ENCODE results near the gene PTPN14. TPM values are rescaled to one million over a fixed set of nuclear protein-coding genes. Genes with fewer than 3 reads are reported as not detected.

The PTPN14 gene
- polyA plus RNA-seq, 1 experiment = 34.2 TPM

DNA sequence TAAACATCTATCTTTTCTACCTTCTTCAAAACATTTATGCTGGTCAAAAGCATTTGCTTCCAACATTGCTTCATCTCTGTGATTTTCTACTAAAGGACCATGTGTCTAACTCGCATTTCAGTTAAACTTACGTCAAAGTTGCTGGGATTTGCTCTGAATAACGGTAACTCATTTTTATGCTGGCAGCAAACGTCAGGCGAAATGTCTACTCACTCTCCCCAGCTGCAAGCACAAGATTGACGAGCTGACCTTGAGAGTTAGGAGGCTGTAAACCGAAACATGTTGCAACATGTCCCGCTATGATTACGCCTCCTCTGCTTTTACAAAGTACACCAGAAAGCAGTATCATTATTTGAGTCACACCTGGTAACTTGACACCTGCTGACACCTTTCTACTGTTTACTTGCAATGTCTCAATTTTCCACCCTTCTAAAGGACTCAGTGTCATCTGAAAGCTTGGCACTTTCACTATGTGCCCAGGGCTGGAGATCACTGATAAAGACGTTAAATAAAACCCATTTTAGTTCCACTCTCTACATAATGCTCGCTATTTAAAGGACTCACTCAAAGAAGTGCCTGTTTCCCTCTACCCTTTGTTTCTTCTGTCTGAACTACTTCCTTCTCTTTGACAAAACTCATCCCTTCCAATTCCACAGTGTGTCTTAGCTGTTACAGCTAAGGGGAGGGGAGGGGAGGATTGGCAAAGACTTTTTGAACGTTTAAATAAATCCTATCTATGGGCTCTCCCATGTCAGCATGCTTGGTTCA lies 111.9 kb downstream of the PTPN14 start:
- no peak overlapping the region; the same call in 1 of the 2 replicates for H3K4me3 ChIP-seq (ENCODE audit: low read depth, low read length)
- H3K27ac ChIP-seq (ENCODE audit: low read depth, low read length) = peak overlapping the region; percentile 68
- H3K9me3 ChIP-seq (ENCODE audit: control insufficient read depth, insufficient read depth, low read length) = no peaks in the 10 kb centered on the region
- ChIA-PET CTCF (interaction anchor here (0.6 to 1.1 kb wide), 4 partner anchors 106 to 188 kb away, joined by 3 to 4 read pairs (median 3); no protein-coding TSS in a partner anchor), POLR2A (interaction anchor here (0.7 to 1.6 kb wide), 2 partner anchors 111 to 675 kb away, joined by 3 to 5 read pairs; no protein-coding TSS in a partner anchor)
- TF ChIP-seq CTCF (IDR thresholded peaks at IDR 0.05; ENCODE audit: low read depth, low read length) = no peak
- DNase-seq (ENCODE audit: low read depth, low spot score) = peak; percentile 76
- no peaks in the 10 kb centered on the region for H3K27me3 ChIP-seq (ENCODE audit: control insufficient read depth, insufficient read depth, low read length)

- no peak for TF ChIP-seq CTCF (IDR thresholded peaks at IDR 0.05; ENCODE audit: low read depth, low read length)
- Histone ChIP-seq H3K27me3 (ENCODE audit: control insufficient read depth, insufficient read depth, low read length) (no peaks in the 10 kb centered on the region), H3K9me3 (ENCODE audit: control insufficient read depth, insufficient read depth, low read length) (no peaks in the 10 kb centered on the region), H3K4me3 (ENCODE audit: low read depth, low read length) (no peak overlapping the region), H3K27ac (ENCODE audit: low read depth, low read length) (peak overlapping the region; percentile 31)
- no peak for DNase-seq (ENCODE audit: low read depth, low spot score)
- CTCF ChIA-PET = interaction anchor here (1.1 kb wide), 1 partner anchor 106 kb away, joined by 4 read pairs; no protein-coding TSS in a partner anchor
- POLR2A ChIA-PET = no interaction called here
Observed at GRCh38 chr1:214438530-214438929, 112.9 kb downstream of the PTPN14 start.

DNA sequence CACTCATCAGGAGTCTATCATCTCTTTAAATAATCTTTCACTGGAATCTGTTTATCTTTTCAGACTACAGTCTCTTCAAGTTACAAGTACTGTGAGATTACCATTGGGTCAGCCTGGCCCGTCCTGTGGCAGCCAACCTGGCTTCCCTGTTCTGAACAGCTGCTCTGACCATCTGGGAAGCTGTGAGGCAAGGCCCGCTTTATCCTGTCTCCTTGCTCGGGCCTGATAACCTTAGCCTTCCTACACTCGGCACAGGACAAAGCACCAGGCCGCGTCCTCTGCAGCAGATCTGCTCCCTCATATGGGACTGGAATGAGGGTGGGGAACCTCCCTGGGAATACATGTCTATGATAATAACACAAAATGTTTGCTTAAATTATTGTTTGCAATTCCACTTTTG lies 113.3 kb downstream of the PTPN14 start:
- Histone ChIP-seq H3K4me3 (ENCODE audit: low read depth, low read length) (no peak overlapping the region), H3K27me3 (ENCODE audit: control insufficient read depth, insufficient read depth, low read length) (no peaks in the 10 kb centered on the region), H3K9me3 (ENCODE audit: control insufficient read depth, insufficient read depth, low read length) (no peaks in the 10 kb centered on the region), H3K27ac (ENCODE audit: low read depth, low read length) (no peak overlapping the region)
- ChIA-PET CTCF (interaction anchor here (1.1 kb wide), 1 partner anchor 106 kb away, joined by 4 read pairs; no protein-coding TSS in a partner anchor), POLR2A (no interaction called here)
- DNase-seq (ENCODE audit: low read depth, low spot score) = no peak
- no peak for TF ChIP-seq CTCF (IDR thresholded peaks at IDR 0.05; ENCODE audit: low read depth, low read length)

DNA sequence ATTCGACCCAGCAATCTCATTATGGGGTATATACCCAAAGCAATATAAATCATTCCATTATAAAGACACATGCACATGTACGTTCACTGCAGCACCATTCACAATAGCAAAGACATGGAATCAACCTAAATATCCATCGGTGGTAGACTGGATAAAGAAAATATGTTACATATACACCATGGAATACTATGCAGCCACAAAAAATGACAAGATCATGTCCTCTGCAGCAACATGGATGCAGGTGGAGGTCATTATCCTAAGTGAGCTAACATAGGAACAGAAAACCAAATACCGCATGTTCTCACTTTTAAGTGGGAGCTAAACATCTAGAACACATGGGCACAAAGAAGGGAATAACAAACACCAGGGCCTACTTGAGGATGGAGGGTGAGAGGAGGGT lies 115.5 kb downstream of the PTPN14 start:
- CTCF ChIA-PET = no interaction called here
- H3K27ac ChIP-seq (ENCODE audit: low read depth, low read length) = no peak overlapping the region

More for the DNA sequence above, 115.5 kb downstream of the PTPN14 start:
- no peak for TF ChIP-seq CTCF (IDR thresholded peaks at IDR 0.05; ENCODE audit: low read depth, low read length)
- no peak for DNase-seq (ENCODE audit: low read depth, low spot score)
- H3K27me3 ChIP-seq (ENCODE audit: control insufficient read depth, insufficient read depth, low read length) = no peaks in the 10 kb centered on the region
- H3K9me3 ChIP-seq (ENCODE audit: control insufficient read depth, insufficient read depth, low read length) = no peaks in the 10 kb centered on the region
- POLR2A ChIA-PET = no interaction called here
- H3K4me3 ChIP-seq (ENCODE audit: low read depth, low read length) = no peak overlapping the region

Measured in AG04450 (cell line).